Right renal cortex interstitium (tissue), 3 donors: Measurements from ENCODE around the gene RIPOR2. TPM values are rescaled to one million over a fixed set of nuclear protein-coding genes. Genes with fewer than 3 reads are reported as not detected.
"Not testable (repeated sequence)": the region's sequence is repeated elsewhere in the genome, so short reads cannot be mapped to it uniquely, and the experiment has no call there.

Experiments used
- DNase-seq, 3 donors: peaks; one replicate each; pipeline ENCODE4 v3.0.0-alpha.2; 2013; ENCODE audit warnings: low read depth in 3 of 3, low spot score in 2 of 3
- polyA plus RNA-seq, 3 donors: library from polyadenylated mRNA; unstranded; fragments of 120-200 nt; gene quantifications; one replicate each; pipeline ENCODE4 v1.2.1, GENCODE V29; 2013; ENCODE audit not compliant: insufficient read length in 3 of 3

RIPOR2 gene
- polyA plus RNA-seq, 3 donors = 7.4 to 10.6 (median 8.3) TPM

DNA sequence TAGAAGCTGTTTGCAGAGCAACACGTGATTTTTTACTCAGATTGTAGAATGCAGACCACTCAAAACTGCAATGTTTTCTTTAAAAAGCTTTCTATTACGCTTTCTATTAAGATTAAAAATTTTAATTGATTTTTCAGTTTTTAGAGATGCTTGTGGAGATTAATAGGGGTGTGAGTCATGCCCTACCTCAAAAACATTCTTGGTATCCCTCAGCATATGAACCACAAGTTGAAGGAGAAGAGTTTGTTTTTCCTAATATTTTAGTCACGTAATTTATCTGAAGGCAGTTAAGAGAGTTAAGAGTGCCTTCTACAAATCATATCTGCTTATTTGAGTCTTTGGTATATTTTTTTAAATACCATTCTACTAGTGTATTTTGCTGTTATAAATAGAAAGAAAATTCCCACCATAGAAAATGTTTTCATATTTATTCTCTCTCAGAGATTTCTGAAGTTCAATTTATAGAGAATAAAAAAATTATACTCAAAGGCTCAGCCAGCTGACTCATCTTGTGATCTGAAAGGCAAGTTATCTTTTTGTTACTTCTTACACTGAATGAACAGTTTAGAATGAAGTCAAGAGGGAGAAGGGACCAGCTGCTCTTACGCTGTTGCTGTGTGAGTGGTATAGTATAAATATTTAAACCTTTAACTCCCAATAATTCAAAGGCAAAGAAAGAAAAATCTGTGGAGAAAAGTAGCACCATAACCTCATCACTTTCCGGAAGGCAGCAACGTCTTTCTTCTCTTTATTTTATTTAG lies 7.6 kb downstream of the RIPOR2 start:
- no peak for DNase-seq

DNA sequence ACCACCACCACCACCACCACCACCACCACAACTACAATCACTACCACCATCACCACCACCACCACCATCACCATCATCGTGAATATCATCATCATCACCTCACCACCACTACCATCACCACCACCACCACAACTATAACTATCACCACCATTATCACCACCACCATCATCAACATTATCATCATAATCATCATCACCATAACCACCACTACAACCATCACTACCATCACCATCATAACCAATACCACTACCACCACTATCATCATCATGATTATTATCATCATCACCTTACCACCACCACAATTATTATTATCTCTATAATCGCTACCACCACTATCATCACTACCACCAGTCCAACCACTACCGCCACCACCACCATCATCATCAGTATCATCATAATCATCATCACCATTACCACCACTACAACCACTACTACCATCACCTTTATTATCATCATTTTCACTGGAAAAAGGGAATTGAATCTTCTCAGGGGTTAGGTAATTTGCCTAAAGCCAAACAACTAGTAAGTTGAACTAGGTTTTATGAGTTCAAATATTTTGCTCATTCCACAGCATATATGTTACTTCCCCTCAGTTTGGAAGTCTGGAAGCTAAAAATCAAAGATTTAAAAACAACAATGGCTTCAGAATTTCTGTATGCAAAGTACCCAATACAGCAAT lies 8.3 kb downstream of the RIPOR2 start:
- DNase-seq = no peak

DNA sequence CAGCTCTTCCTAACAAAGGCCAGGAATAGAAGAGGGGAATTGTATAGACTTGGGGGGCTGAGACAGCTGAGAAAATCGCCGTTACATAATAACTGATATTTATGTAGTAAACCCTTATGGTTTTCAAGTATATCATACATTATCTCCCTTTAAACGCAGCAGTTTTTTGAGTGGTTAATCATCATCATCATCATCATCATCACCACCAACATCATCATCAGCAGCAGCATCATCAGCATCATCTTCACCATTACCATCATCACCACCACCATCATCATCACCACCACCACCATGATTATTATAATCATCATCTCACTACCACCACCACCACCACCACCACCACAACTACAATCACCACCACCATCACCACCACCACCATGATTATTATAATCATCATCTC lies 9.1 kb downstream of the RIPOR2 start:
- DNase-seq = not testable (repeated sequence)

DNA sequence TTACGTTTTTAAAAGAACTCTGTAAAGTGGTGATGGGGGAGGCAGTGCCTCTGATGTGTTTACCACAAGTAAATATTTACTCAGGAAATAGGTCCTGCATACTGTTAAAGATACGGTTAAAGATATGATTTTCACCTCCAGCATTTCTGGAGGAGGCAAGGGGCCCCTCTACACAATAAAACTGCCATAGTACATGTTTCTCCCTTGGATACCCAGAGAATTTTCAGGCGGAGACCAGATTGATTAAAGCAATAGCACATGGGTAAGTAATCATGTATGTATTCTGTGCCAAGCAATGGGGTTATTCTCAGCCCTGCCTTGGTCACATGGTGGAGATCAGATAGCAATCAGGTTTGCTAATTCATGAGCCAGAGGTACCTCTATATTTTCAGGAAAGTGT lies 9.6 kb downstream of the RIPOR2 start:
- DNase-seq = no peak

DNA sequence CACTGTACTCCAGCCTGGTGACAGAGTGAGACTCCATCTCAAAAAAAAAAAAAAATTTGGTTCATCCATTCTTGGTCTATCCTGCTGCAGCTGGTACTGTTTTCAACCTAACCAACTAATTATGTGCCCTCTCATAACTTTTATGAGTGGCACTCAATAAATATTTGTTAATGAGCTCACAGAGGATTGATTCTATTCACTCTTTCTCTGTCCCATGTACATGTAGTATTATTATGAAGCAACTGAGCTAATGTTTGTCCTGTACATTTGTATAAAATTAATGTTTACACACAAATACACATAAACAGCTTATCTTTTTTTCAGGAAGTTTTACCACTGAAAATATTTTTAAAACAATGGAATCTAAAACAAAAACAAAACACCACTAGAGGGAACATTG lies 10.1 kb downstream of the RIPOR2 start:
- DNase-seq = no peak

DNA sequence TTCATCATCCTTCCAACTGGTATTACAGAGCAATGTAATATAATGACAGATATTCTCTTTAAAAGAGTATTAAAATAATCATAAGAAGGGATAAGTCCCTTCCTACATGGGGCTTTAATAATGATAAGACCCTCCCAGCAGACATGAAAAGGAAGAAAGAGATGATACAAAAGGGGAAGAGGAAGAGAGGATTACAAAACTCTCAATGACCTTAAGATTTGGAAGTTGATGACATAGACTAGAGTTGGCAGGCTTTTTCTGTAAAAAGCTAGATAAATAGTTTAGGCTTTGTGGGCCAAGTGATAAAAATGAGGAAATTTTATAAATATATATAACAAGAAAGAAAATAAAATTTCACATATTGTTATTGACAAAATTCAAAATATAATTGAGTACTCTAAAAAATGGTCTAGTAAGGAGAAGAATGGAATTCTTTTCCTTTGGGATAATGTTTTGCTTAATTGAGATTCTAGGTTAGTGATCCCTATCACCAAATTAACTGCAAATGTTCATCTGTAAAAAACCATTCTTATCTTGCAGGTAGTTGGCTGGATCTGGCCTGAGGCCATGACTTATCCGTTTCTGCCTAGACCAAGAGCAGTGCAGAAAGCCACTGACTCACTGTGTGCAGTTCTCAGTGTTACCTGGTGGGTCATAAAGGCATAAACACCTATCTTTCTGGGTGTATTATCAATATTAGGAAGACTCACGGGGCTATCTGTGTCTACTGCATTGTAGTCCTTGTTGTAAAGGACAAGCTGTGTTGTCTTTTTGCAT lies 11.0 kb downstream of the RIPOR2 start:
- no peak for DNase-seq

DNA sequence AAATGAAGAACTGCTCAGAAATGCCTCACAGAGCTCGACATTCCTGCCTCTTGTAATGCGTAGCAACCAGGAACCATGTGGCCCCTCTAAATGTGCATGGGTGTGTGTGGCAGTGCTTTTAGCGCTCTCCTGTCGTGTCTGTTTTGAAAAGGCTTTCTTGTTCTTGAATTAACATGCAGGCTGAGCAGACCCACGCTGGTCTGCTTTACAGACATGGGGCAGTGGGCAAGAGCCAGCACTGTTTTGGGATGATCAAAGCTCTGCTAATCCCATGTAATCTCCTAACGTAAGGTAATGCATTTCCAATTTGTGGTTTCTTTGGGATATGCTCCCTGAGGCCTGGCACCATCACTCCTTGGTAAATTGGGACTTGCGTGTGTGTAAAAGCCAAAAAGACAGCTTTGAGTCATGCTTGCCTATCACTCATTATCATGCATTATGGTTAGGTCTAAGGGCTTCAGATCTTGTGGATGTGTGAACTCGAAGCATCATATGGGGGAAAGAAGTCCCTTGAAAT lies 11.8 kb downstream of the RIPOR2 start:
- no peak for DNase-seq

DNA sequence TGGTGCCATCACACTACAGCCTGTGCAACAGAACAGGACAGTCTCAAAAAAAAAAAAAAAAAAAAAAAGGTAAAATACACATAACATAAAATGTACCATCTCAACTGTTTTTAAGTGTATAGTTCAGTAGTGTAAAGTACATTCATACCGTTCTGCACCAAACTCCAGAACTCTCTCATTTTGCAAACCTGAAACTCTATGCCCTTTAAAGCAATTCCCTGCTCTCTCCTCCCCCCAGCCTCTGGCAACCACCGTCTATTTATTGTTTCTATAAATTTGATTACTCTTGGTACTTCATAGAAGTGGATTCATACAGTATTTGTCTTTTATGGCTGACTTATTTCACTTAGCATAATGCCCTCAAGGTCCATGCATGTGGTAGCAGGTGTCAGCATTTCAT lies 12.9 kb downstream of the RIPOR2 start:
- DNase-seq = no peak

DNA sequence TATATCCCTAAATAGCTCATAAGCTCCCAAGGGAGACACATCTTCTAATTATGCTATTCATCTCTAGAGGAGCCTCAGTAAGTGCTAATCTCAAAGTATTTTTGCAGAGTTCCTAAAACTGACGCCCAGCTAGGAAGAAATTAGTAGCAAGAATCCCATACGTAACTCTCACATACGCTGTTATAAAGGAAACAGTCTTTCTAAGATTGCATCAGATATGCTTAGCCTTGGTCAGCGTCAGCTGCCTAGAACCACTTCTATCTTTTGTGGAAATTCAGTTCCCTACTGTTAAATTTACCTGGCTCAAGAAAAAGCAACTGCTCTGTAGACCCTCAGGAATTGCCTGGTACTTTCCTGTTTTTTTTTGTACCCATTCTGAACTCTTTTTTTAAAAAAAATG lies 13.6 kb downstream of the RIPOR2 start:
- DNase-seq = no peak

DNA sequence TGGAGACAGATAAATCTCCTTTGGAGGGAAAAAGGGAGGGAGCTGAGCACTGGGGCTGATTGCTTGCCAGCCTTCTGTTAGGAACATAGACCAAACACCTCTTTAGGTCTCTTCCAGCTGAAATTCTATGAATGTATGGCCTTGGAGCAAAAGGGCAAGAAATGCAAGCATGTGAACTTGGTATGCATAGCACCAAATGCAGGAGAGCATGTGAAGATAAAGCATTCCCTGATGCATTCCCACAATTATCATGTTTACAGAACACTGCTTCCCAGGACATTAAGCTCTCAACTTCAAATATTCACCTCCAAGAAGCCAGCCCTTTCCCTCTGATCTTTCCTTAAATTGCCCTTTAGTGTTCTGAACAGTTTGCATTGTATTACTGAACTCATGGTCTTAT lies 15.6 kb downstream of the RIPOR2 start:
- no peak for DNase-seq

DNA sequence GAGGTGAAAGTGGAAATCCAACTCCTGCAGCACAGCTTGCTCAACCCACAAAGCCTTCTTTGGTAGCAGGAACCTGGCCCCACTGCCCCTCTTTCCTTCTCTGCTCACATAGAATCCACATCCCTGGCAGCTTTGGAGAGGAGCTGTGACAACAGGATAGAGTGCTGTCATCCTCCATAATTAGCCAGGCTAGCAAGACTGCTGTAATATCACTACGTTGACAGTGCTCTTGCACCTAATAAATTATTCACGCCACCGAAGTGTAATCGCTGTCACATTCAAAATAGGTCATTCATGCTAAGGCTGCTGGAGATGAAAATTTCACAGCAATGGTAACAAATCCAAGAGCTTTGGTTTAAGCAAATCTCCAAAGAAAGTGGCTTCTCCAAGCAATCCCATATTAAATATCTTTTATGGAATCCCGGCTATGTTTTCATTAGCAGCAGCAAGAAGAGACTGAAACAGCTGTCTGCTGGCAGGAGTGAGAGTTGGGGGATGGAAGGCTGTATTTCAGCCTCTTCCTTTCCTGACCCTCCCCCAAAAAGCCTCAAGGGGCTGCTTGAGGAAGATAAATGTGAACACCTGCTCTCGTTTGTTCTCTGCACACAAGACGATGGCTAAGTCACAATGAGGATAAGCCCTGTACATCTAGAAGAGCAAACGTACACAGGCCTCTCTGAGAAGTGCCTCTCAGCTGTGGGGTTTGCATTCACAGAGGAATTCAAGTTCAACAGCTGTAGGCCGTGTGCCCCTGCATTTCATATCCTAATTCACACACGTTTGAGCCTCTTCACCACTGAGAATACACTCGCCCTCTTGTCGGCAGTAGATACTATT lies 16.5 kb downstream of the RIPOR2 start:
- DNase-seq = no peak

DNA sequence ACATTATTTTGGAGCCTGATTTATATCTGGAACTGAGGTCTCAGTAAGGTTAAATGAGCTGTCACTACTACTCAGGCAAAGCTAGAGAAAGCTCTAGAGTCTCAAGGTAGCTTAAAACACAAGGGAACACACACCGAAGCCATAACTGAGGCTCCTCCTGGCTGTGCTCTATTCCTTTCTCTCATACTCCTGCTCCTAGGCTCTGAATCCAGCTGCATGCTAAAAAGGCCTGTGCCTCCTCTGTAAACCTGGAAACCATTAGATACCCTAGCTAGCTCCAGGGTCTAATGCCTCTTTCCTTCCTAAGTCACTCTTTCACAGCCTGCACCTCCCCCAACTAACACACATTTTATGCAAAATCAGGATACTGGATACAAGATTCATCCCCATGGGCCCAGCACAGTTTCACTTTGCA lies 17.1 kb downstream of the RIPOR2 start:
- no peak for DNase-seq

DNA sequence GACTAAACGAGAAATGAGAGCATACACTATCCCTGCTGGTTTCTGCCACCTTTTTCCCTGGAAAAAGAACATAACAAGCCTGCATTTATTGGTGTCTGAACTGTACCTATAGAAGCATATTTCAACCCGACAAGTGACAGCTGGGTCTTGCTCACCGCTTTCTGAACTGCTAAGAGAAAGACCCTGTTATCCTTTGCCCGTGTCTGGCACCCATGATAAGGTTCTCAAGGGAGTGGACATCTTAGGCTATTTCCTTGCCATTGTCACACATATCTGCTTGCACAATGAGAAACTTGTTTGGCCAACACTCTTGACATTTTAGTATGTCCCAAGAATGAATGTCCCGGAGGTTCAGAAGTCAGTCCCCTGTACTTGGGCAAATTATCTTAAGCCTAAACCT lies 19.3 kb downstream of the RIPOR2 start:
- no peak for DNase-seq

DNA sequence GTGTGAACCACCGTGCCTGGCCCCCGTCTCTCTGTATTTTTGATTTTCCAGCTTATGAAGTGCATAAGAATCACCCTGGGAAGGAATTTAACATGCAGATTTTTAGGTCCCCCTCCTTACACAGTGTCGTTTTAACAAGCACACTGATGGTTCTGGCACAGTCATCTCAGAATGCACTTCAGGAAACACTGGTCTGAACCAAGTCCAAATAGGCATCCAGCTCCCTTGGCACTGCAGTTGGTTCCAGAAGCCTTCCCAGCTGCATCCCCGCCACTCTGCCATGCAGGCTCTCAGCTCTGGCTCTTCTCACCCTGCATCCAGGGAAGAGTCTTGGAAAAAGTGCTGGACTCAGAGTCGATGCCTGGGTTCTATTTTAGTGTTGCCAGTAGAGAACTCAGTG lies 20.1 kb downstream of the RIPOR2 start:
- DNase-seq = no peak

DNA sequence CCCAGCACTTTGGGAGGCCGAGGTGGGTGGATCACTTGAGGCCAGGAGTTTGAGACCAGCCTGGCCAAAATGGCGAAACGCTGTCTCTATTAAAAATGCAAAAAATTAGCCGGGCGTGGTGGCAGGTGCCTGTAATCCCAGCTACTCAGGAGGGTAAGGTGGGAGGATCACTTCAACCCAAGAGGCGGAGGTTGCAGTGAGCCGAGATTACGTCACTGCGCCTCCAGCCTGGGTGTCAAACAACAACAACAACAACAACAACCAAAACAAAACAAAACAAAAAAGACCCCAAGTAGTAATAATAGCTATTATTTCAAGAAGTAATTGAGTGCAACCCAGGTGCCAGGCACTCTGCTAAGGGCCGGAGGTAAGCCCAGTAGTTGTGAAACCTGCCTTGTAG lies 21.7 kb downstream of the RIPOR2 start:
- DNase-seq = not testable (repeated sequence)

DNA sequence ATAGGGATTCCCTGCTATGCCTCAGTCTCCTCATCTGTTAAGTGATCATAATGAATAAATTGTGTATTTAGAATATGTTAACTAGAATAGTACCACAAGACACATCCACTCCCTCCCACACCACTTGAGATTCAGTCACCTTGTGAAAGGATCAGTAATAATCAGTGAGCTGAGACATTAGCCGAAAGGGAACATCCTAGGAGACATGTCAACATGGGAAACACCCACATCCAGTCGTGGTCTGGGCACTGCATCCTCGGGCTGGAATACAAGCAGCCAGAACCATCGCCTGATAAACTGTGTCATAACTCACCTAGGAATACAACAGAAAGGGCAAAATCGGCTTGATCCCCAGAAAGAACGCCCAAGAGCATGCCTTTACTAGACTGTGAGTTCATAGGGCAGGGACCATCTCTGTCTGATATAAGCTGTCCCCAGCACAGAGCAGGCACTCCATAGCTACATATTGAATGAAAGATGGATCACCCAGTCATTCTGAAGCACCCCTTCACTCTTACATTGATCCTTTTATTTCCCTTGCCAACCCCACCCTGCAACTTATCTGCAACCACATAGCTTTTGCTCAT lies 23.9 kb downstream of the RIPOR2 start:
- DNase-seq = no peak

DNA sequence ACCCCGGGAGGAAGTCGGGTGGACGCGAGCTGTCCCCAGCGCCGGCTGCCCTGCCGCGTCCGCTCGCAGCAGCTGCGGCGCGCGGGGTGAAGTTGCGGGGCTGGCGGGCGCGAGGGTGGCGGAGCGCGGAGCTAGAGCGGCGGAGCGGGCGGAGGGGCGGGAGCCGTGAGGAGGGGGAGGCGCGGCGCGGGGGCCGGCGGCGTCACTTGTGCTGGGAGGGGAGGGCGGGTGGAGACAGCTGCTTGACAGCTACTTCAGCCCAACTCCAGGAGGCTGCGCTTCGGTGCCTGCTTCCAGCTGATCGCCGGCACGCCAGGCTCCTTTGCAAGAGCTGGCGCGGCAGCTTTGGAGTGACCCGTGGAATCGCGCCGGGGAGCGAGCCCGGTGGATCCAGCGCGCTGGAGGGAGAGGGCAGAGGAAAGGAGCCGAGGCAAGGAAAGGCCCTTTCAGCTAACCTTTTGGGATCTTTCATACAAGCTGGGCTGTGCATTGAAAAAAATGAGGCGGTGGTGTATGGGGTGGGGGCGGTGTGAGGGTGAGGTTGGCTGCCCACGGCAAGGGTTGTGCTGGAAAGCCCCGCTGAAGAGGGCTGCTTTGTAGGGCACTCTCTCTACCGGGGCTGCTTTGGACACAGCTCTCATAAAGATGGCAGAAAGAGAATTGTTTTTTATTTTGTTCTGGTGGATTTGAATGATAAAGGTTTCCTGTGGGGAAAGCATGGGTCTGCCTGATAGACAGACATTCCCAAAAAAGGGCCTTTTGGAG lies 24.6 kb downstream of the RIPOR2 start:
- DNase-seq = no peak

DNA sequence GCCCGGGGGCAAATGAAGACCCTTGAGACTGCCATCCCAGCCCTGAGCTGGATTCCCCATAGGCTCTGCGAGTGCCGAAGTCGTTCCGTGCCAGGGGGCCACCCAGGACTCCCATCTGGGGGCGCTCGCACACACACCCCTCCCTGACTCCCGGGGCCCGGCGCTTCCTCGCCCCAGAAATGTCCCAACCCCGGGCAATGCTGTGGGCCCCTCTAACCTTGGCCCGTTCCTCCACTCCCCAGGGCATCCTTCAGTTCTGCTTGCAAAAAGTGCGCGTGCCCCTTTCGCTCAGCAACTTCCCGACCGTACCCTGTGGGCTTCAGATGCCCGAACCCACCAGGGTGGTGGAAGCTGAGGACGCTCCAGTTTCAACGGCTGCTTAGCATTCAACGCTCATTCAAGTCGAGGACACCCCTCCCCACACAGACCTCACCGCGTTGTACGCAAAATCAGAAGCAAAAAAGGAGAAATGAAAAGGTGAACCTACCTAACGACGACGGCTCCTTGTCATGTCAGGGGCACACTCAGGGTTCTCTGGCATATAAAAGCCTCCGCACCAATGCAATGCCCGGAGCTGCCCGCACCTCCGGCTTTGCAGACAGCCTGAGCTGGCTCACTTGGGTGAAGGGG lies 25.3 kb downstream of the RIPOR2 start:
- no peak for DNase-seq
